Activated naive CD4-positive, alpha-beta T cell treated with anti-CD3 and anti-CD28 coated beads for 36 hours (primary cell): ENCODE results near the gene CAPN3. TPM values are rescaled to one million over a fixed set of nuclear protein-coding genes. Genes with fewer than 3 reads are reported as not detected.
"Not testable (repeated sequence)": the region's sequence is repeated elsewhere in the genome, so short reads cannot be mapped to it uniquely, and the experiment has no call there.

Source experiments
- CTCF ChIA-PET: fragments of 350-600 bp; sonication (Branson Sonifier 250); formaldehyde crosslinking; loops from one replicate; lab custom pipeline; 2021; ENCODE audit warnings: antibody characterized with exemption; lab: Charles Lee
- DNase-seq: peaks from one replicate; pipeline ENCODE4 v3.0.0-alpha.2; 2020
- H3K27ac Mint-ChIP-seq: one replicate; pipeline ENCODE4 v1.8.0; 2021; ENCODE audit warnings: mild to moderate bottlenecking, mixed read lengths
- H3K27me3 Mint-ChIP-seq: one replicate; pipeline ENCODE4 v1.8.0; 2021; ENCODE audit warnings: low read depth, mixed read lengths
- H3K36me3 Mint-ChIP-seq: one replicate; pipeline ENCODE4 v1.8.0; 2021; ENCODE audit warnings: low read depth, mixed read lengths
- H3K4me1 Mint-ChIP-seq: one replicate; pipeline ENCODE4 v1.8.0; 2021; ENCODE audit warnings: low read depth, mixed read lengths
- H3K4me3 Mint-ChIP-seq: one replicate; pipeline ENCODE4 v1.8.0; 2021; ENCODE audit warnings: mild to moderate bottlenecking, moderate library complexity, mixed read lengths
- H3K9me3 Mint-ChIP-seq: one replicate; pipeline ENCODE4 v1.8.0; 2021; ENCODE audit warnings: mixed read lengths
- intact Hi-C: fragments of 100-400 bp; cut with micrococcal nuclease; formaldehyde crosslinking; loops from one replicate; pipeline ENCODE4 v1.15.1; 2023
- total RNA-seq, 2 experiments: library from RNA; stranded (reverse); gene quantifications; one replicate each; pipeline ENCODE4 v1.2.3, GENCODE V29; 2021

Gene CAPN3
- 1 to 10 TPM in 1 of 2 experiments, under 1 TPM in 1; 0.83 to 1.5 TPM for total RNA-seq

DNA sequence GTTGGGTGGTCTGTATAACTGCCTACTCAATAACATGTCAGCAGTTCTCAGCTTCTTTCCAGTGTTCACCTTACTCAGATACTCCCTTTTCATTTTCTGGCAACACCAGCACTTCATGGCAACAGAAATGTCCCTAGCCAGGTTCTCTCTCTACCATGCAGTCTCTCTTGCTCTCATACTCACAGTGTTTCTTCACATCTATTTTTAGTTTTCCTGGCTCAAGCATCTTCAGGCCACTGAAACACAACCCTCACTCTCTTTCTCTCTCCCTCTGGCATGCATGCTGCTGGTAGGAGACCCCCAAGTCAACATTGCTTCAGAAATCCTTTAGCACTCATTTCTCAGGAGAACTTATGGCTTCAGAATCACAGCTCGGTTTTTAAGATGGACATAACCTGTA, at the start of gene CAPN3:
CAPN3 (plus strand) TSS at position 253 of the 400 bp plus-strand sequence. CDS start 305 bp downstream, outside the sequence.
- H3K4me3 Mint-ChIP-seq = no peak within 1 kb of the TSS
- no peaks in the 10 kb centered on the region for H3K36me3 Mint-ChIP-seq
- H3K4me1 Mint-ChIP-seq = no peaks in the 10 kb centered on the region
- no peaks in the 10 kb centered on the region for H3K27me3 Mint-ChIP-seq
- intact Hi-C loops = no loop called here
- H3K27ac Mint-ChIP-seq = no peak within 1 kb of the TSS
- no peaks in the 10 kb centered on the region for H3K9me3 Mint-ChIP-seq
- CTCF ChIA-PET = interaction anchor here (0.5 to 0.7 kb wide), 2 partner anchors 316 to 566 kb away, joined by 3 read pairs; no protein-coding TSS in a partner anchor
- no peak for DNase-seq

DNA sequence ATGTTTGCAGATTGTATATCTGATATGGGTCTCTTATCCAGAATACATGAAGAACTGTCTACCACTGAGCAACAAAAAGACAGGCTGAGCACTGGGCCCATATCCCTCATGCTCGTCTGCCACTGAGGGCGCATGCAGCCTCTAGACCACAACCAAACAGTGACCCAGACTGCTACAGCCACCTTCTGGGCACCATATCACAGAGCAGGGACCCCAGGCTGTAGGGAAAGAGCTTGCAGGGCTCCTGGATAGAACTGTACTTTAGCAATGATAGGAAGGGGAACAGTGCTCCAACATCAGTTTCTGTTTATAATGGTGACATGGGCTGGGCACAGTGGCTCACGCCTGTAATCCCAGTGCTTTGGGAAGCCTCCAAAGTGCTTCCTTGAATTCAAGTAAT, 45.8 kb upstream of the CAPN3 start:
- H3K27ac Mint-ChIP-seq = no peak overlapping the region
- no peaks in the 10 kb centered on the region for H3K9me3 Mint-ChIP-seq
- intact Hi-C loops = no loop called here
- peaks cover 14% of the 10 kb centered on the region for H3K36me3 Mint-ChIP-seq
- no peaks in the 10 kb centered on the region for H3K27me3 Mint-ChIP-seq
- H3K4me1 Mint-ChIP-seq = no peaks in the 10 kb centered on the region
- H3K4me3 Mint-ChIP-seq = no peak overlapping the region
- DNase-seq = no peak
- CTCF ChIA-PET = interaction anchor here (0.6 kb wide), 1 partner anchor 436 kb away, joined by 3 read pairs; no protein-coding TSS in a partner anchor

DNA sequence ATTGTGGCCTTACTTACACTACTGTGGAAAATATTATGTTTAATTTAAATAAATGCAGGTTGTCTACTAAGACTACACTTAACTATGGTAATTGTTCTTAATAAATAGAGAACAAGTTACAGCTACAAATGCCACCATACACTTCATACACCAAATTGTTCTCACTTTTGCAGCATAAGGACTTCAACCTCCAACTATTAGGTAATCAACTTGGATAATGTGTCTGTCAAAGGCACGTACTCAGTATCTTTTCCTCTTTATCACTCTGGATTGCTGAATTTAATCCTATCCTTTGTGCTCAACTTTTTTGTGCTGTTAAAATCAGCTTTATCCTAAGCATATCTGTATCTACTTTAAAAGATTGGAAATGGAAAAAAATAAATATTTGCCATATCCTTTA, 44.5 kb upstream of the CAPN3 start:
- intact Hi-C loops = loop anchor here (1.0 kb wide), 1 partner anchor 42 kb away; the partner anchor contains the start of genes GANC and TMEM87A
- DNase-seq = no peak
- no peak overlapping the region for H3K27ac Mint-ChIP-seq
- no peaks in the 10 kb centered on the region for H3K4me1 Mint-ChIP-seq
- no peaks in the 10 kb centered on the region for H3K27me3 Mint-ChIP-seq
- H3K9me3 Mint-ChIP-seq = no peaks in the 10 kb centered on the region
- H3K36me3 Mint-ChIP-seq = peaks cover 14% of the 10 kb centered on the region
- CTCF ChIA-PET = no interaction called here
- H3K4me3 Mint-ChIP-seq = no peak overlapping the region

DNA sequence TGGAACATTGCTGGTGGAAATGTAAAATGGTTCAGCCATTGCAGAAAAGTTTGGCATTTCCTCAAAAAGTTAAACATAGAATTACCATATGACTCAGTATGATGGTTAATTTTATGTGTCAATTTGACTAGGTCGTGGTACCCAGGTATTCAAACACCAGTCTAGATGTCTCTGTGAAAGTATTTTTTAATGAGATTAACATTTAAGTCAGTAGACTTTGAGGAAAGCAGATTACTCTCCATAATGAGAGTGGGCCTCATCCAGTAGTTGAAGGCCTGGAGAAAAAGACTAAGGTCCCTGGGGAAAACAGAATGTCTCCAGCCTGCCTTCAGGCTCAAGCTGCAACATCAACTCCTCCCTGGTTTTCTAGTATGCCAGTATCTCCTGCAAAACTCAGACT, 43.8 kb upstream of the CAPN3 start:
- H3K27me3 Mint-ChIP-seq = no peaks in the 10 kb centered on the region
- intact Hi-C loops = loop anchor here (1.0 kb wide), 1 partner anchor 42 kb away; the partner anchor contains the start of genes GANC and TMEM87A
- DNase-seq = no peak
- H3K4me3 Mint-ChIP-seq = no peak overlapping the region
- H3K4me1 Mint-ChIP-seq = no peaks in the 10 kb centered on the region
- H3K9me3 Mint-ChIP-seq = no peaks in the 10 kb centered on the region
- no peak overlapping the region for H3K27ac Mint-ChIP-seq
- CTCF ChIA-PET = no interaction called here
- peaks cover 12% of the 10 kb centered on the region for H3K36me3 Mint-ChIP-seq

DNA sequence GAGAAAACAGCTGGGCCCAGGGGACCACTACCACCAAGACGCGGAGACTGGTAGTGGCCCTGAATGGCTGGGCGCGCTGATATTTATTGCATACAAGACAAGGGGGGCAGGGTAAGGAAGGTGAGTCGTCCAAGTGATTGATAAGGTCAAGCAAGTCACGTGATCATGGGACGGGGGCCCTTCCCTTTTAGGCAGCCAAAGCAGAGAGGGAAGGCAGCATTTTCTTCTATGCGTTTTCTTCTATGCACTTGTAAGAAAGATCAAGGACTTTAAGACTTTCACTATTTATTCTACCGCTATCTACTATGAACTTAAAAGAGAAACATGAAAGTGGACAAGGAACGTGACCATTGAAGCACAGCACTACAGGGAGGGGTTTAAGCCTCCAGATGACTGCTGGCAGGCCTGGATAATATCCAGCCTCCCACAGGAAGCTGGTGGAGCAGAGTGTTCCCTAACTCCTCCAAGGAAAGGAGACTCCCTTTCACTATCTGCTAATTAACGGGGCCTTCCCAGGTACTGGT, 43.0 kb upstream of the CAPN3 start:
- H3K4me3 Mint-ChIP-seq, H3K27ac Mint-ChIP-seq, intact Hi-C loops, H3K9me3 Mint-ChIP-seq, H3K27me3 Mint-ChIP-seq, H3K36me3 Mint-ChIP-seq, CTCF ChIA-PET, DNase-seq, H3K4me1 Mint-ChIP-seq: not testable (repeated sequence)

DNA sequence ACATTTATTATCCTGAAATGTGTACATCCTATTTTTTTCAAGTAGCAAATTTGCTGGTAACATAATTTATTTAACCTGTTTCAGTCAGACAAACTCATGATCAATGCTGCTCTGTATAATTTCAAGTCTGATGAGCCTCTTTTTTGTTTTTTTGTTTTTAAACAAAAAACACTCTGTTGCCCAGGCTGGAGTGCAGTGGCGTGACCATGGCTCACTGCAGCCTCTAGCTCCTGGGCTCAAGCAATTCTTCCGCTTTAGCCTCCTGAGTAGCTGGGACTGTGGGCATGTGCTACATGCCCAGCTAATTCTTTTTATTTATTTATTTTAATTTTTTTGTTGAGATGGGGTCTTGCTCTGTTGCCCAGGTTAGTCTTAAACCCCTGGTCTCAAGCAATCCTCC, 40.1 kb upstream of the CAPN3 start:
- Mint-ChIP-seq H3K4me3 (no peak overlapping the region), H3K4me1 (no peaks in the 10 kb centered on the region), H3K27ac (no peak overlapping the region), H3K27me3 (no peaks in the 10 kb centered on the region), H3K36me3 (peaks cover 11% of the 10 kb centered on the region), H3K9me3 (no peaks in the 10 kb centered on the region)
- intact Hi-C loops = no loop called here
- DNase-seq = no peak
- CTCF ChIA-PET = interaction anchor here (0.6 kb wide), 1 partner anchor 559 kb away, joined by 3 read pairs; no protein-coding TSS in a partner anchor

DNA sequence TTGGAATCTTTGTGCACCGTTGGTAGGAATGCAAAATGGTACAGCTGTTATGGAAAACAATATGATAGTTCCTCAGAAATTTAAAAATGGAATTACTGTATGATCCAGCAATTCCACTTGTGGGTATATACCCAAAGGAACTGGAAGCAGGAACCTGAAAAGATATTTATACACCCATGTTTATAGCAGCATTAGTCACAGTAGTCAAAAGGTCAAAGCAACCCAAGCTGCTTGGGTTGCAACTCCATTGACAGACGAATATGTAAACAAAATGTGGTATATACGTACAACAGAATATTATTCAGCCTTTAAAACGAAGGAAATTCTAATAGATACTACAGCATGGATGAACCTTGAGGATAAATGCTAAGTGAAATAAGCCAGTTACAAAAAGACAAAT, 35.0 kb upstream of the CAPN3 start:
- Mint-ChIP-seq H3K36me3 (peaks cover 24% of the 10 kb centered on the region), H3K9me3 (no peaks in the 10 kb centered on the region), H3K27ac (no peak overlapping the region), H3K4me1 (no peaks in the 10 kb centered on the region), H3K27me3 (no peaks in the 10 kb centered on the region), H3K4me3 (no peak overlapping the region)
- DNase-seq = no peak
- intact Hi-C loops = no loop called here
- CTCF ChIA-PET = no interaction called here

DNA sequence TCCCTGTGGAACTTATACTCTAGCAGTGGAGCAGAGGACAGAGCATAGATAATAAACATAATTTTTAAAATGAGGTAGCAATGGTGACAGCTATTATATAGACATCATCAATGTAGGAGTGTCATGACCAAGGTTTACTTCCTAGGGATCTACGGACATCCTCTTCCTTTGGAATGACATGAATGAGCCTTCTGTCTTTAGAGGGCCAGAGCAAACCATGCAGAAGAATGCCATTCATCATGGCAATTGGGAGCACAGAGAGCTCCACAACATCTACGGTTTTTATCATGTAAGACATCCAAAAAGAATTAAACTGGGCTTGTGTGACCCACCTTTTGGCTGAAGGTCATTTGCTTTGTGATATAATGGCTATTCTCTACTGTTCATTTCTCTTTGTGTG, 30.1 kb upstream of the CAPN3 start:
- Mint-ChIP-seq H3K4me1 (no peaks in the 10 kb centered on the region), H3K27ac (no peak overlapping the region), H3K9me3 (no peaks in the 10 kb centered on the region), H3K4me3 (no peak overlapping the region), H3K36me3 (peaks cover 18% of the 10 kb centered on the region), H3K27me3 (no peaks in the 10 kb centered on the region)
- CTCF ChIA-PET = interaction anchor here (0.8 kb wide), 1 partner anchor 190 kb away, joined by 3 read pairs; no protein-coding TSS in a partner anchor
- DNase-seq = no peak
- intact Hi-C loops = no loop called here

- no peak overlapping the region for H3K4me3 Mint-ChIP-seq
- intact Hi-C loops = no loop called here
- CTCF ChIA-PET = interaction anchor here (0.8 kb wide), 1 partner anchor 191 kb away, joined by 3 read pairs; no protein-coding TSS in a partner anchor
Observed at GRCh38 chr15:42329992-42330391, 29.3 kb upstream of the CAPN3 start.

DNA sequence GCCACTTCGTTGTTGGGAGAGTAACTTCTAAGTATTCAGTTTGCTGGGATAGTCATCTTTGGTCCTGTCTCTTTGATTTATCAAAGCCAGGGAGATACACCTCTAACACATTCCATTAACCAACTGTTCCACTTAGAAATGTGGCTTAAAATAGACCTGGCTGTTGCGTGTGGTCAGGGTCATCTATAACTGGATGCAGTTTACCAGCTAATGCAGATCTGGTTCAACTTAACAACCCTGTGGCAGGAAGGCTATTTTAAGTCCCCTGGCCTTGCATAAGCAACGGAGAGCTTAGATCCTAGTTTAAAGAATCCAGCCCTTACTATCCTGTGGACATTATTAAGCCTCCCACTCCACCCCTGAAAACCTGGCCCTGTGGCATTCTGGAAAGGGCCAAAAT, 28.1 kb upstream of the CAPN3 start:
- no peak overlapping the region for H3K27ac Mint-ChIP-seq
- peaks cover 11% of the 10 kb centered on the region for H3K9me3 Mint-ChIP-seq
- intact Hi-C loops = no loop called here
- peaks cover 28% of the 10 kb centered on the region for H3K36me3 Mint-ChIP-seq
- no peak for DNase-seq
- CTCF ChIA-PET = no interaction called here
- no peak overlapping the region for H3K4me3 Mint-ChIP-seq
- no peaks in the 10 kb centered on the region for H3K4me1 Mint-ChIP-seq
- H3K27me3 Mint-ChIP-seq = no peaks in the 10 kb centered on the region

More at GRCh38 chr15:42329992-42330391, 29.3 kb upstream of the CAPN3 start:
- Mint-ChIP-seq H3K27me3 (no peaks in the 10 kb centered on the region), H3K9me3 (peaks cover 4% of the 10 kb centered on the region), H3K4me1 (no peaks in the 10 kb centered on the region), H3K36me3 (peaks cover 22% of the 10 kb centered on the region), H3K27ac (no peak overlapping the region)
- DNase-seq = no peak

DNA sequence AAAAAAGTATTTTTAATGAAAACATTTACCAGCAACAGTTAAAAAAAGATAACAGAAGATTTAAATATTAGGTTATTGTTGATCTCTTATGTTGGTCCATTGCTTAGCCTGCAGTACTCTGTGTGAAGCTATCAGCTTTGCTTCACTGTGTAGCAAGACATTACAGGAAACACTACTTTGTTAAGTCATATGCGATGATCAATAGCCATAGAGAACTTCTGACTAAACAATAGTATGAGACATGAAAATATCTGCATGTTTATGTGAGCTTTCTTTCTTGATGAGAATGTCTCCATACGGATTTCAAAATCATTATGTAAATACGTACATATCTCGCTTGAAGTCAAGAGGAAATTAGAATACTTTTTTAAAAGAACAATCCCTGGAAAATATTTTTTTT, 27.0 kb upstream of the CAPN3 start:
- peaks cover 21% of the 10 kb centered on the region for H3K36me3 Mint-ChIP-seq
- H3K9me3 Mint-ChIP-seq = peaks cover 11% of the 10 kb centered on the region
- no peak overlapping the region for H3K27ac Mint-ChIP-seq
- intact Hi-C loops = no loop called here
- CTCF ChIA-PET = interaction anchor here (0.7 kb wide), 1 partner anchor 1179 kb away, joined by 4 read pairs; no protein-coding TSS in a partner anchor
- no peak for DNase-seq
- H3K27me3 Mint-ChIP-seq = no peaks in the 10 kb centered on the region
- no peak overlapping the region for H3K4me3 Mint-ChIP-seq
- H3K4me1 Mint-ChIP-seq = no peaks in the 10 kb centered on the region

- no peak for DNase-seq
- CTCF ChIA-PET = interaction anchor here (0.7 kb wide), 1 partner anchor 655 kb away, joined by 3 read pairs; no protein-coding TSS in a partner anchor
- no peak overlapping the region for H3K4me3 Mint-ChIP-seq
- intact Hi-C loops = no loop called here
- H3K9me3 Mint-ChIP-seq = peaks cover 11% of the 10 kb centered on the region
- H3K4me1 Mint-ChIP-seq = no peaks in the 10 kb centered on the region
- peaks cover 21% of the 10 kb centered on the region for H3K36me3 Mint-ChIP-seq
- no peak overlapping the region for H3K27ac Mint-ChIP-seq
- H3K27me3 Mint-ChIP-seq = no peaks in the 10 kb centered on the region
Observed at GRCh38 chr15:42335074-42335473, 24.2 kb upstream of the CAPN3 start.

GRCh38 chr15:42336650-42337049, 22.7 kb upstream of the CAPN3 start:
- CTCF ChIA-PET, H3K4me1 Mint-ChIP-seq: not testable (repeated sequence)

More at GRCh38 chr15:42336650-42337049, 22.7 kb upstream of the CAPN3 start:
- H3K9me3 Mint-ChIP-seq = peaks cover 11% of the 10 kb centered on the region
- H3K27ac Mint-ChIP-seq, DNase-seq, H3K4me3 Mint-ChIP-seq, intact Hi-C loops, H3K27me3 Mint-ChIP-seq: not testable (repeated sequence)
- H3K36me3 Mint-ChIP-seq = peaks cover 21% of the 10 kb centered on the region
